HL-60 (cell line): ENCODE data around the gene TMEM141.

Source experiments
- DNase-seq, 2 experiments: peaks; one replicate each; pipeline ENCODE4 v3.0.0-alpha.2; 2010 to 2020; ENCODE audit warnings: low read depth in 1 of 2, low spot score in 1 of 2
- H3K27ac ChIP-seq: fragments of 250-450 bp; sonication (Bioruptor Pico); replicated peaks from 2 replicates; pipeline ENCODE4 v1.5.1; 2020; ENCODE audit warnings: mild to moderate bottlenecking, moderate library complexity
- H3K27me3 ChIP-seq: fragments of 250-450 bp; sonication (Bioruptor Pico); 2 replicates; pipeline ENCODE4 v1.5.1; 2021; ENCODE audit warnings: mild to moderate bottlenecking, moderate library complexity; ENCODE audit not compliant: insufficient read depth, poor library complexity, severe bottlenecking
- H3K4me3 ChIP-seq: replicated peaks from 2 replicates; pipeline ENCODE4 v1.5.1; 2011; ENCODE audit warnings: mild to moderate bottlenecking, control low read depth, low read length; ENCODE audit not compliant: insufficient read depth
- GABPA ChIP-seq: IDR thresholded peaks from 2 replicates; pipeline ENCODE4 v1.6.1; 2012; ENCODE audit warnings: low read depth
- POLR2AphosphoS5 ChIP-seq: IDR thresholded peaks from 2 replicates; pipeline ENCODE4 v1.6.1; 2012; ENCODE audit warnings: low read depth
- SPI1 ChIP-seq: IDR thresholded peaks from 2 replicates; pipeline ENCODE4 v1.6.1; 2012; ENCODE audit warnings: low read depth, mild to moderate bottlenecking, borderline replicate concordance
- TF ChIP-seq, protein P1 (sequence below): IDR thresholded peaks from 2 replicates; pipeline ENCODE4 v1.6.1; 2012; ENCODE audit warnings: low read depth; ENCODE audit not compliant: insufficient replicate concordance
- TF ChIP-seq, protein P2 (sequence below): IDR thresholded peaks from one replicate; pipeline ENCODE4 v1.5.1; 2011; ENCODE audit warnings: low read length, control low read depth, inconsistent platforms; ENCODE audit not compliant: insufficient read depth

TMEM141 gene

DNA sequence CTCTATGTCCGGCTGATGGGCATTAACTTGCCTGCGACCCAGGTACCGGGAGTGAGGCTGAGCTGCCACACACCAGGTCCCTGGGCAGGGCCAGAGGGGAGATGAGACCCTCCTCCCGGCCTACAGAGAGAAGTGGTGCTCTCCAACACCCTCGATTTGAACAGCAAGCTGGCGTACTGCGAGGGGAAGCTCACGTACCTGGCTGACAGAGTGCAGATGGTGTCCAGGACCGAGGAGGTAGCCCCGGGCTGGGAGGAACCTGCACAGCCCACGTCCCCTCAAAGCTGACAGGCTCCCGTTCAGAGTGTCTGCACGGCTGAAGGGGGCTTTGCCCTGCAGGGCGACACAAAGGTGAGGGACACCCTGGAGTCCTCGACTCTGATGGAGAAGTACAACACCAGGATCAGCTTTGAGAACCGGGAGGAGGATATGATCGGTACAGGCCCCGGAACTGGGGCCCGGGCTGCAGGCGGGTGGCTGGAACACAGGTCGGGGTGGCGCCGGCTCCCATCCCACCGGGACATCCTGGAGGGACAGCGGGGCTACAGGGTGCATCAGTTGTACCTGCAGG, 15.6 kb downstream of the TMEM141 start:
- no peaks in the 10 kb centered on the region for H3K27me3 ChIP-seq
- peak overlapping the region; percentile 83 for H3K4me3 ChIP-seq
- DNase-seq, result no peak
- no peak for TF ChIP-seq POLR2AphosphoS5
- no peak for TF ChIP-seq SPI1
- TF ChIP-seq, protein P1, sequence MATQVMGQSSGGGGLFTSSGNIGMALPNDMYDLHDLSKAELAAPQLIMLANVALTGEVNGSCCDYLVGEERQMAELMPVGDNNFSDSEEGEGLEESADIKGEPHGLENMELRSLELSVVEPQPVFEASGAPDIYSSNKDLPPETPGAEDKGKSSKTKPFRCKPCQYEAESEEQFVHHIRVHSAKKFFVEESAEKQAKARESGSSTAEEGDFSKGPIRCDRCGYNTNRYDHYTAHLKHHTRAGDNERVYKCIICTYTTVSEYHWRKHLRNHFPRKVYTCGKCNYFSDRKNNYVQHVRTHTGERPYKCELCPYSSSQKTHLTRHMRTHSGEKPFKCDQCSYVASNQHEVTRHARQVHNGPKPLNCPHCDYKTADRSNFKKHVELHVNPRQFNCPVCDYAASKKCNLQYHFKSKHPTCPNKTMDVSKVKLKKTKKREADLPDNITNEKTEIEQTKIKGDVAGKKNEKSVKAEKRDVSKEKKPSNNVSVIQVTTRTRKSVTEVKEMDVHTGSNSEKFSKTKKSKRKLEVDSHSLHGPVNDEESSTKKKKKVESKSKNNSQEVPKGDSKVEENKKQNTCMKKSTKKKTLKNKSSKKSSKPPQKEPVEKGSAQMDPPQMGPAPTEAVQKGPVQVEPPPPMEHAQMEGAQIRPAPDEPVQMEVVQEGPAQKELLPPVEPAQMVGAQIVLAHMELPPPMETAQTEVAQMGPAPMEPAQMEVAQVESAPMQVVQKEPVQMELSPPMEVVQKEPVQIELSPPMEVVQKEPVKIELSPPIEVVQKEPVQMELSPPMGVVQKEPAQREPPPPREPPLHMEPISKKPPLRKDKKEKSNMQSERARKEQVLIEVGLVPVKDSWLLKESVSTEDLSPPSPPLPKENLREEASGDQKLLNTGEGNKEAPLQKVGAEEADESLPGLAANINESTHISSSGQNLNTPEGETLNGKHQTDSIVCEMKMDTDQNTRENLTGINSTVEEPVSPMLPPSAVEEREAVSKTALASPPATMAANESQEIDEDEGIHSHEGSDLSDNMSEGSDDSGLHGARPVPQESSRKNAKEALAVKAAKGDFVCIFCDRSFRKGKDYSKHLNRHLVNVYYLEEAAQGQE, result no peak
- TF ChIP-seq, protein P2, sequence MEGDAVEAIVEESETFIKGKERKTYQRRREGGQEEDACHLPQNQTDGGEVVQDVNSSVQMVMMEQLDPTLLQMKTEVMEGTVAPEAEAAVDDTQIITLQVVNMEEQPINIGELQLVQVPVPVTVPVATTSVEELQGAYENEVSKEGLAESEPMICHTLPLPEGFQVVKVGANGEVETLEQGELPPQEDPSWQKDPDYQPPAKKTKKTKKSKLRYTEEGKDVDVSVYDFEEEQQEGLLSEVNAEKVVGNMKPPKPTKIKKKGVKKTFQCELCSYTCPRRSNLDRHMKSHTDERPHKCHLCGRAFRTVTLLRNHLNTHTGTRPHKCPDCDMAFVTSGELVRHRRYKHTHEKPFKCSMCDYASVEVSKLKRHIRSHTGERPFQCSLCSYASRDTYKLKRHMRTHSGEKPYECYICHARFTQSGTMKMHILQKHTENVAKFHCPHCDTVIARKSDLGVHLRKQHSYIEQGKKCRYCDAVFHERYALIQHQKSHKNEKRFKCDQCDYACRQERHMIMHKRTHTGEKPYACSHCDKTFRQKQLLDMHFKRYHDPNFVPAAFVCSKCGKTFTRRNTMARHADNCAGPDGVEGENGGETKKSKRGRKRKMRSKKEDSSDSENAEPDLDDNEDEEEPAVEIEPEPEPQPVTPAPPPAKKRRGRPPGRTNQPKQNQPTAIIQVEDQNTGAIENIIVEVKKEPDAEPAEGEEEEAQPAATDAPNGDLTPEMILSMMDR, result no peak
- TF ChIP-seq GABPA, result no peak
- H3K27ac ChIP-seq, result peak overlapping the region; percentile 87

DNA sequence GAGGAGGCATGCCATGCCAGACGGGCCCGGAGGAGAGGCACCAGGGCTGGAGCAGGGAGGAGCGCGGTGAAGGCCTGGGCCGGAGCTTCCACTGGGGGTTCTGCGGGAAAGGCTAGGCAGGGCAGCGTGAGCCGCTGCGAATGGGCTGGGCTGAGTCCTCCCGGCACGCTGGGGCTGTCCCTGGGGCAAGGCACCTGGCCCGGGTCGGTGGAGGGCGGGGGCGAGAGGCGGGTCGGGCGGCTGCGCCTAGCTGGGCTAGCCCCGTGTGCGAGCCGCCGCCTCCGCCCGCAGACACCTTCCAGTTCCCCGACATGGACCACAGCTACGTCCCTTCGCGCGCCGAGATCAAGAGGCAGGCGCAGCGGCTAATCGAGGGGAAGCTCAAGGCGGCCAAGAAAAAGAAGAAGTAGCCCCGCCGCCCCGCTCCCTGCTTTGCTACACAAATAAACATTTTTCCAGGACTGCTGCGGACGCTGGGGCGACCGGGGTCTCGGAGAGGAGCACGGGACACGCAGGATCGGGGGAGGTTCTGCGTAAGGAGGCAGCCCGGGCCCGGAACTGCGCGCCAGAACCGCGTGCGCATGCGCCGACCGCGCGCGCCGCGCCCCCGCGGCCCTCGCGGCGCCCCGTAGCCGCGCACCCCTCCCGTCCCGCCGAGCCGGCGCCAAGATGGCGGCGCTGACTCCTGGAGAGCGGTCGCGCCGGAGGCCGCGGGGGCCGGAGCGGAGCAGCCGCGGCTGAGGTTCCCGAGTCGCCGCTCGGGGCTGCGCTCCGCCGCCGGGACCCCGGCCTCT, 16.3 kb downstream of the TMEM141 start, which contains the start of gene RABL6:
TSS of gene RABL6 (plus strand) at position 668 of the 794 bp plus-strand sequence. CDS start 249 bp downstream, outside the sequence.
- no peak for TF ChIP-seq GABPA
- TF ChIP-seq, protein P2, result no peak
- no peak; the same call in 1 of the 2 replicates for TF ChIP-seq SPI1
- TF ChIP-seq, protein P1, result no peak
- TF ChIP-seq POLR2AphosphoS5, result peak; percentile 80
- H3K27ac ChIP-seq, result peak within 1 kb of the TSS; percentile 87
- DNase-seq, result peak; percentile 64 to 78
- peak within 1 kb of the TSS; percentile 83 for H3K4me3 ChIP-seq
- H3K27me3 ChIP-seq, result no peaks in the 10 kb centered on the region

DNA sequence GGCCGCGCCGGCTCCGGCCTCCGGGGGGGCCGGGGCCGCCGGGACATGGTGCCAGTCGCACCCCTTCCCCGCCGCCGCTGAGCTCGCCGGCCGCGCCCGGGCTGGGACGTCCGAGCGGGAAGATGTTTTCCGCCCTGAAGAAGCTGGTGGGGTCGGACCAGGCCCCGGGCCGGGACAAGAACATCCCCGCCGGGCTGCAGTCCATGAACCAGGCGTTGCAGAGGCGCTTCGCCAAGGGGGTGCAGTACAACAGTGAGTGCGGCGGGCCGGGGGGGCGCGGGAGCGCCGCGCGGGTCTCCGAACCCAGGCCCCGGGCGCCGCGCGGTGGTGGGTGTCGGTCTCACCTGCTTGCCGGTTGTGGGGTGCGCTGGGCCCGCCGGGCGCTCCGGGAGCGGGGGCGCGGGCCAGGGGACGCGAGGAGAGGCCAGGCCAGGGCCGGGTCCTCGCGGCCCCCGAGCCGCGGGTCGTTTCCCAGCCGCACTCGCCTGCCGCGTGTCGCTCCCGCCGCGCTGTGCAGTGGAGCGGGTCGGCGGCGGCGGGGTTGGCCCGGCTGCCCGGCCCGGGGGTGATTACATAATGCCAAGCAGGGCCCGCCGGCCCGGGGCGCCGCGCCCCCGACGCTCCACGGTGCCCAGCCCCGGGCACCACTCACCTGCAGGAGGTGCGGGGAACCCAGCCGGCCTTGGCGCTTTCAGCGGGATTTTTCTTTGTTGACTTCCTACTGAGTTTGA, 17.1 kb downstream of the TMEM141 start:
- no peaks in the 10 kb centered on the region for H3K27me3 ChIP-seq
- H3K4me3 ChIP-seq, result peak overlapping the region; percentile 83
- DNase-seq, result peak; percentile 18 to 37
- TF ChIP-seq, protein P1, result no peak
- no peak for TF ChIP-seq GABPA
- no peak for TF ChIP-seq SPI1
- no peak for TF ChIP-seq POLR2AphosphoS5
- TF ChIP-seq, protein P2, result no peak
- peak overlapping the region; percentile 80 for H3K27ac ChIP-seq
